NT2/D1 (cell line): ENCODE data around the gene ITGA5.
"Not testable (repeated sequence)": the region's sequence is repeated elsewhere in the genome, so short reads cannot be mapped to it uniquely, and the experiment has no call there.

Source experiments
- DNase-seq: peaks from one replicate; pipeline ENCODE4 v3.0.0-alpha.2; 2011; ENCODE audit warnings: low read depth, low spot score
- H3K27me3 ChIP-seq: 2 replicates; pipeline ENCODE4 v1.6.0; 2011; ENCODE audit warnings: mild to moderate bottlenecking; ENCODE audit not compliant: insufficient read length, insufficient read depth
- H3K36me3 ChIP-seq: 2 replicates; pipeline ENCODE4 v1.6.1; 2011; ENCODE audit warnings: mild to moderate bottlenecking, low read length, mixed read lengths; ENCODE audit not compliant: insufficient read depth, insufficient read length
- H3K4me1 ChIP-seq: 2 replicates; pipeline ENCODE4 v1.5.1; 2011; ENCODE audit not compliant: insufficient read depth, insufficient read length
- H3K4me3 ChIP-seq: 2 replicates; pipeline ENCODE4 v1.5.1; 2011; ENCODE audit warnings: low read depth; ENCODE audit not compliant: insufficient read length
- H3K9ac ChIP-seq: 2 replicates; pipeline ENCODE4 v1.6.0; 2011; ENCODE audit warnings: low read depth; ENCODE audit not compliant: insufficient read length
- H3K9me3 ChIP-seq: 2 replicates; pipeline ENCODE4 v1.5.1; 2011; ENCODE audit warnings: mild to moderate bottlenecking, low read length; ENCODE audit not compliant: insufficient read depth
- SUZ12 ChIP-seq: IDR thresholded peaks from 2 replicates; pipeline ENCODE4 v1.6.1; 2011; ENCODE audit not compliant: insufficient read length, insufficient read depth; ENCODE audit errors: extremely low read depth
- YY1 ChIP-seq: IDR thresholded peaks from 2 replicates; pipeline ENCODE4 v1.6.1; 2011; ENCODE audit not compliant: insufficient read length, insufficient read depth
- ZNF274 ChIP-seq: IDR thresholded peaks from 2 replicates; pipeline ENCODE4 v1.6.1; 2011; ENCODE audit warnings: mild to moderate bottlenecking, low read depth, low read length

Gene ITGA5

GRCh38 chr12:54358191-54358944 lies 60.7 kb downstream of the ITGA5 start:
- Histone ChIP-seq H3K36me3 (no peaks in the 10 kb centered on the region), H3K9me3 (no peaks in the 10 kb centered on the region), H3K27me3 (no peaks in the 10 kb centered on the region), H3K9ac (peak overlapping the region; percentile 88), H3K4me3 (peak overlapping the region; percentile 66), H3K4me1 (peaks cover 28% of the 10 kb centered on the region)
- TF ChIP-seq YY1 (no peak), SUZ12 (no peak), ZNF274 (no peak)
- no peak for DNase-seq

- H3K36me3 ChIP-seq = no peaks in the 10 kb centered on the region
- DNase-seq = no peak
- TF ChIP-seq SUZ12 (no peak), ZNF274 (no peak), YY1 (no peak)
- H3K27me3 ChIP-seq = no peaks in the 10 kb centered on the region
- H3K9ac ChIP-seq = peak overlapping the region; percentile 7
- H3K4me1 ChIP-seq = peaks cover 33% of the 10 kb centered on the region
- H3K4me3 ChIP-seq = no peak overlapping the region
- H3K9me3 ChIP-seq = no peaks in the 10 kb centered on the region
Measured at GRCh38 chr12:54357506-54358190, 61.4 kb downstream of the ITGA5 start.

- H3K4me1 ChIP-seq = peaks cover 34% of the 10 kb centered on the region
- no peaks in the 10 kb centered on the region for H3K27me3 ChIP-seq
- H3K9ac ChIP-seq = peak overlapping the region; percentile 39
- no peak for DNase-seq
- no peaks in the 10 kb centered on the region for H3K9me3 ChIP-seq
- TF ChIP-seq SUZ12 (no peak), ZNF274 (no peak), YY1 (no peak)
- H3K4me3 ChIP-seq = no peak overlapping the region
- peaks cover under 1% of the 10 kb centered on the region for H3K36me3 ChIP-seq
Measured at GRCh38 chr12:54356951-54357356, 62.1 kb downstream of the ITGA5 start.

GRCh38 chr12:54356228-54356627 lies 62.8 kb downstream of the ITGA5 start:
- no peak for DNase-seq
- H3K36me3 ChIP-seq = peaks cover 8% of the 10 kb centered on the region
- H3K4me3 ChIP-seq = no peak overlapping the region
- no peak for TF ChIP-seq YY1
- no peak for TF ChIP-seq SUZ12
- no peak for TF ChIP-seq ZNF274
- H3K4me1 ChIP-seq = peaks cover 35% of the 10 kb centered on the region
- H3K9ac ChIP-seq = no peak overlapping the region
- no peaks in the 10 kb centered on the region for H3K9me3 ChIP-seq
- no peaks in the 10 kb centered on the region for H3K27me3 ChIP-seq

GRCh38 chr12:54355104-54355815 lies 63.8 kb downstream of the ITGA5 start:
- peaks cover 17% of the 10 kb centered on the region for H3K36me3 ChIP-seq
- no peak for TF ChIP-seq YY1
- TF ChIP-seq SUZ12 = no peak
- TF ChIP-seq ZNF274 = no peak
- no peak overlapping the region for H3K4me3 ChIP-seq
- H3K9me3 ChIP-seq = no peaks in the 10 kb centered on the region
- no peak for DNase-seq
- H3K4me1 ChIP-seq = peaks cover 33% of the 10 kb centered on the region
- peak overlapping the region; percentile 43 for H3K9ac ChIP-seq
- H3K27me3 ChIP-seq = no peaks in the 10 kb centered on the region

- H3K4me3 ChIP-seq, H3K27me3 ChIP-seq, DNase-seq, H3K9ac ChIP-seq, H3K9me3 ChIP-seq: not testable (repeated sequence)
- H3K4me1 ChIP-seq = peaks cover 33% of the 10 kb centered on the region
- H3K36me3 ChIP-seq = peaks cover 26% of the 10 kb centered on the region
Measured at GRCh38 chr12:54354271-54354670, 64.8 kb downstream of the ITGA5 start.
